NT2/D1 (cell line): ENCODE measurements around the gene RBBP4.

Source experiments
- YY1 ChIP-seq: IDR thresholded peaks from 2 replicates; pipeline ENCODE4 v1.6.1; 2011; ENCODE audit not compliant: insufficient read length, insufficient read depth
- ZNF274 ChIP-seq: IDR thresholded peaks from 2 replicates; pipeline ENCODE4 v1.6.1; 2011; ENCODE audit warnings: mild to moderate bottlenecking, low read depth, low read length

- no peak for TF ChIP-seq ZNF274
- TF ChIP-seq YY1 = no peak
These were observed 44.3 kb downstream of the RBBP4 start for GRCh38 chr1:32695098-32695904.
